GM15510 (cell line): ENCODE data around the gene TWNK.

Source experiments
- POLR2A ChIP-seq: IDR thresholded peaks from 3 replicates; pipeline ENCODE4 v1.6.1; 2011; ENCODE audit warnings: borderline replicate concordance; ENCODE audit not compliant: insufficient read length; ENCODE audit errors: extremely low read depth

TWNK gene

DNA sequence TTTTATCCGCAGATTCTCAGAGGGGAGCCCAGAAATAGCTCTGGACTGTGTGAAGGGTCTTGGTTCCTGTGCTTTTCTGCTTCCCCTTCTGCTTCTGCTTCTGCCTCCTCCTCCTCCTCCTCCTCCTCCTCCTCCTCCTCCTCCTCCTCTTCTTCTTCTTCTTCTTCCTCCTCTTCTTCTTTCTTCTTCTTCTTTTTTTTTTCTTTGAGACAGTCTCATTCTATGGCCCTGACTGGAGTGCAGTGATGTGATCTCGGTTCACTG is 32.0 kb downstream of the TWNK start:
- TF ChIP-seq POLR2A = no peak

GRCh38 chr10:101020427-101021075 is 33.2 kb downstream of the TWNK start:
- no peak for TF ChIP-seq POLR2A

DNA sequence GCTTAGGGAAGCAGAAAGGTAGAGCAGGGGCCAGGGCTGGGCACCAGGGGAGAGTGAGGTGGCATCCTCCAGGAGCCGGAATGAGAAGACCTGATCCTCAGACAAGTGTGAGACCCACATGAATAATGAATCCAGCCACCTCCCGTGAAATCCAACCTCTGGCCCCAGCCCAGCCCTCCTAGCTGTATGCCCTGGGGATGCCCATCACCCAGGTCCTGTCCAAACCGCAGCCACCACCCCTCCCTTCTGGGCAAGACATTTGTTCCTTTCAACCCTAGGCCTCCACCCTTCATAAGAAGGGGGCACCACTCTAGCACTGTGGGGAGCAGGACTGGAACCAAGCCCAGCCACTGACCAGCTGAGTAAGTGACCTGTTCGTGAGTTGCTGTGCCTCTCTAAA is 33.9 kb downstream of the TWNK start:
- TF ChIP-seq POLR2A = no peak

- no peak for TF ChIP-seq POLR2A
Measured at GRCh38 chr10:101021692-101022251, 34.4 kb downstream of the TWNK start.

- no peak for TF ChIP-seq POLR2A
Measured at GRCh38 chr10:101022967-101023705, 35.8 kb downstream of the TWNK start.

DNA sequence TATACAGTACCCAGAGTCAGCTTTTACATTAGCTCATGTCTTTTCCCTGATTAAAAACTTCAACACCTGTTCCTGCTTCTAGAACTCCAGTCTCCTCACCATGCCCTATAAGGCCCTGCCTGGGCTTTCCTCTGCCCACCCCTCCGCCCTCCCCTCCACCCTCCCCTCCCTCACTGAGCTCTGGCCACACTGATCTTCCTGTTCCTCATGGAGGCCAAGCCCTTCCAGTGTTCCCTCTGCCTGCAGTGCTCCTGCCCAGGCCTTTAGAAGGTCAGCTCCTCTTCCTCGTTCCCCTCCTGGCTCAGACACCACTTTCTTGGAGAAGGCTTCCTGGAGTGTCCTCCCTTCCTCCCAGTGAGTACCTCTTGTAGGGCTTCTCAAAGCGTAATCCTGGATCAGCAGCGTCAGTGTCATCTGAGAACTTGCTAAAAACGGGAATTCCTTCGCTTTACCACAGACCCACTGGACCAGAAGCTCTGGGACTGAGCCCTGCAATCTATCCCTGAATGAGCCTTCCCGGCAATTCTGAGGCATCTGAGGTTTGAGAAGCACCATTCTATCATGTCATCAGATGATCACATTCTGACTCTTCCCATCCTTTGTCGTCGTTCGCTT is 39.9 kb downstream of the TWNK start:
- TF ChIP-seq POLR2A = no peak

DNA sequence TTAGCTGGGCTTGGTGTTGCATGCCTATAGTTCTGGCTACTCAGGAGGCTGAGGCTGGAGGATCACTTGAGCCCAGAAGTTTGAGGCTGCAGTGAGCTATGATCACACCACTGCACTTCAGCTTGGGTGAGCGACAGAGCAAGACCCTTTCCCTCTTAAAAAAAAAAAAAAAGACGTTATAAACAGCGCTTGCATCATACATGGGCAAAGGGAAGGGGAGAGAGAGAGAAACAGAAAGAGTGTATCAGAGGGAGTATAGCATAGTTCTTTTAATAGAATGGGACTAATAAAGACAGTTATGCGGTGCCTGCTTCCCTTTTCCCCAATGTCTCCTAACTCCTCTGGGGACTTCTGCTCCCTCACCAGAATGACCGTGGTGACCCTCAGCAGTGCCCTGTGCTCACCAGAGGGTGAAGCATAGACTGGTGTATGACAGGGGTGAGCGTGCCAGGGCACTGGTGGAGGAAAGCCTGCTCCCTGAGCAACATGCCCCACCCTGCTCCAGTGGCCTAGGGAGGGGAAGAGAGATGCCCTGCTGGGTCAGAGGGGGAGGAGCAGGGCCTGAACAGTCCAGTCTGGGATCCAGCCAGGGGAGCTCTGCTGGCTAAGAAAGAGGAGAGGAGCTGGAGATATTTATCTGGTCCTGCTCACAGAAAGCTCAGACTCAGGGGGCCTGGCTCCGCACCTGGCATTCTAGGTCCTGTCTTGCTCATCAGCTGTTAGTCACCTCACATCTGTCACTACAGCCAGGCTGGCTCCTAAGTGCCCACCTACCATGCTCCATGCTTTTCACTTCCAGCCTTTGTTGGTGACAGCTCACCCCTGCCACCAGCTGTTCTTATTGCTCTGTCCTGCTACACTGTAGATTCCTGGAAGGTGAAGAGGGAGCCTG is 41.3 kb downstream of the TWNK start:
- TF ChIP-seq POLR2A = no peak

DNA sequence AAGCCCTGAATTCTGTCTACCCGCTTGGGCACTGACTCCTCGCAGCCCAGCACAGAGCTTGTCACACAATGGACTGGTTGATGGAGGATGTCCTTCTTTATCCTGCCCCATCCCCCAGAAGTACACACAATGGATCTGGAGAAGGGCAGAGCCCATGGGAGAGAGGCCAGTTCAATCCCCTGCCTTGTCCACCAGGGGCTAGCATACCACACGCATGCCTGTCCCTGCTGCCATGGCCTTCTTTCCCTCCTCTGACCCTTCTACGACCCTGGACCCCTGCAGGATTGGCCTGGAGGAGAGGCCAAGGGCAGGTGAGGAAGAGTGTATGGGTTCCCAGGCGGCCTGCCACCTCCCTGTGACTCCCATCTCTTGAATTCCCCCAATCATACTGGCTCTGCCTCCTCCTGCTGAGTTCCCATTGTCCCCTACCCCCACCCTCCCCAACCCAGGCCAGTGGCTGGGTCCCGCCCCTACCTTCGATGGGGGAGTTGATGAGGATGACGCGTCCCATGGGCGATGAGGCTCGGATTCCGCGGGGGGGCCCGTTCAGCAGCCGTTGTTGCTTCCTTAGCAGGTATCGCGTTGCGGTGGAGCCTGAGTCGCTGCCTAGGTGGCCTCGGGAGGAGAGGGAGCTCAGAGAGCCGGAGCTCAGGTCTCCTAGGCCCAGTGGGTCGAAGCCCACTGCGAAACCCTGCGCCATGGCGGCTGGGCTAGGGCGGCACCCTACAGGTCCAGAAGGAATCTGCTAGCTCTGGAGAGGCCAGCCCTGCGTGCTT is 42.4 kb downstream of the TWNK start:
- no peak for TF ChIP-seq POLR2A

- no peak for TF ChIP-seq POLR2A
Measured at GRCh38 chr10:101030496-101031127, 43.3 kb downstream of the TWNK start.

DNA sequence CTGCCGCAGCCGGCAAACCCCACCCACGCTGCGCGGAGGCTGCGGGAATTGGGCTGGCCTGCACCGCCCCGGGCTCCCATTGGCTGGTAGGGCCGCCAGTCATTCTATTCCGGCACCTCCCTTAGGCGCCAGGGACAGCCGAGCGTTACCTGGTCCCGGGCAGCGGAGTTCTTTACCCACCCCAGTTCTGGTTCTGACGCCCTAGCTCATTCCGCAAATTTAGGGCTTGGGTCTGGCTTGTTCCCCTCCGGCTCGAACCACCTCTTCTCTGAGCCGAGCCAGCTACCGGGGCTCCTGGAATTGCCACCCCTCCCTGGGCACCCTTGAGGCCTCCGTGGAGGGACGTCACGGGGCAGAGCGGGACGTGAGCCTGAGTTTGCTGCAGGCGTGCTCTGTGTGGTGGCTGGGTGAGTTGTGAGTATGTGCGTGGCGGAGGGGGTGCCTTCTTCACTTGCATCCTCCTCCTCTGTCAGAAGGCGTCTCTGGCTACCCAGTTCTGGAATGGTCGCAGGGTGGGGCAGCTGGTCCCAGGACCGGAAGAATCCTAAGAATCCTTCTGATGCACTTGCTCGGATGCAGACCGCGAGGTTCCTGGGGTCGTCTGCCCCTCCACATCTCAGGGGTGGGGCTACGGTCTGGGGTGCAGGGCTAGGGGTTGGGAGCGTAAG is 43.9 kb downstream of the TWNK start, which contains the start of the genes PDZD7 and SFXN3:
Gene PDZD7 (minus strand): TSS at position 2 of the 668 bp plus-strand sequence. CDS start 910 bp downstream, outside the sequence.
Gene SFXN3 (plus strand): TSS at position 107 of the 668 bp plus-strand sequence. CDS start 3,461 bp downstream, outside the sequence.
- no peak for TF ChIP-seq POLR2A

DNA sequence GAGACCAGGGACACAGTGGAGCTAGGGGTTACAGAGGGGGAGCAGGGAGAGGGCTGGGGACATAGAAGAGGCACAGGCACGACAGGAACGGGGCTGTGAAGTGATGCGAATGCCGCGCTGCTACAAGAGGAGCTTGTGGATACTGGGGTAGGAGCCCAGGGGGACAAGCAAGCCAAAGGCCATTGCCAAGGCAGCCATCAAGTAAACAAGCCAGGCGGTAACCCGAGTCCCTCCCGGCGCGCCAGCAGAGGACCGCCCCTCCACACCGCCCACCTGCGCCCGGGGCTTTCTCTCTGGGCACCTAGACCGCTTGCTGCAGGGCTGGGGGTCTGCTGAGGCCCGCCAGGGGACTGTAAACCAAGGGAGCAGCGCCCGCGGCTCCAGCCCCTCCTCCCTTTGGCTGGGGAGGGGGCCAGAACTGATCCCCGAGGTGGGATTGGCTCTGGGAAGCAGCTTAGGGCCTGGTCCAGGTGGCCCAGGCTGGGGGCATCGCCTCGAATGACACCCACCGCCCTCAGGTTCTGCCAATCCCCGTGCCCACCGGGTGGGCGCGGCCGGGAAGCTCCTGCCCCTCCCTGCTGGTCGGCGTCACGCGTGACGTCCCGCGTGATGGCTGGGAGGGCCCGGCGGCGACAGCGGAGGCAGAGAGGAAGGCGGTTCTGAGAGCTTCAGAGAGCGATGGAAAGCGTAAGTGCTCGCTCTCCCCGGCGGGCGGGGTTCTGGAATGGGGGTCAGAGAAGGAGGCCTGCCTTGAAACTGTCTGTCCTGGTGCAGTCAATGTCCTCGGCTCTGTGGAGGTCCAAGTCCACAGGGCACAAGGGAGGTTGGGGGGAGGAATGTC is 44.7 kb downstream of the TWNK start:
- TF ChIP-seq POLR2A = no peak

- TF ChIP-seq POLR2A = no peak
Measured at GRCh38 chr10:101032637-101033224, 45.4 kb downstream of the TWNK start.

- TF ChIP-seq POLR2A = no peak
Measured at GRCh38 chr10:101033276-101033675, 45.9 kb downstream of the TWNK start.
